GM18867 (cell line): Measurements from ENCODE around the gene ZBTB7C.

Experiments used
- ATAC-seq: cut with Tn5 transposase; IDR thresholded peaks from one replicate; pipeline ENCODE4 v1.9.1; 2021; ENCODE audit warnings: mild to moderate bottlenecking, moderate library complexity; ENCODE audit not compliant: unreplicated experiment

The ZBTB7C gene

DNA sequence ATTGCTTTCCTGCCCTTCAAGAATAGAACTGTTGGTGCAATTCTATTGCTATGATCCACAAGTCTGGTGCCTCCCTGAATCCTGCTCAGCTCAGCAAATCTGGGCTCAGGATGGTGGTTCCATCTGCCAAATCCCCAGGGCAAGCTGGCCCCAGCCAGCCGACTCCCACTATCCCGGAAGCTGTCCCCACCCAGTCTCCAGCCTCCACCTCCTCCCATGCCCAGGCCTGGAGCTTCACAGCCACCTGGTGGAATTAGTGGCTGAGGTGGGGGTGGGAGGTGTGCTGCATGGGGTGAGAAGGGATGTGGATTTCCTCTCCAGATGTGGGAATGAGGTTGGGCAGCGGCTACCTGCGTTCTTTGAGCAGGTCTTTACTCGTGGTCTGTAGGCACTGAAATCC is 359.4 kb downstream of the ZBTB7C start:
- no peak for ATAC-seq

DNA sequence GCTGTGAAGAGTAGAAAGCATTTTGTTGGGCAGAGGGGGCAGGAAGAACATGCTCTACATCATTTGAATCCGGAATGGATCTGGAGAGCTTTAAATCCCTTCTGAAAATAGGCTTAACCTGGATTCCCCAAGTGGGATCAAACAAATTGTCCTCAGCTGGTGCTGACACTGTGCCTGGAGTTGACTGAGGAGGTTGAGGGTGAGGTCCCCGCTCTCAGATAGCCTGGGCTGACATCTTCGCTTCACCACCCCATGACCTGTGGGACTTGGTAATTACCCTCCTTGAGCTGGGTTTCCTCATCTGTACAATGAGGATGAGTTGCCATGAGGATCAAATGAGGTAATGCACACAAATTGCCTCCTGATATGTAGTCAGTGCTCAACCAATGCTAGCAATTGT is 360.9 kb downstream of the ZBTB7C start:
- no peak for ATAC-seq

DNA sequence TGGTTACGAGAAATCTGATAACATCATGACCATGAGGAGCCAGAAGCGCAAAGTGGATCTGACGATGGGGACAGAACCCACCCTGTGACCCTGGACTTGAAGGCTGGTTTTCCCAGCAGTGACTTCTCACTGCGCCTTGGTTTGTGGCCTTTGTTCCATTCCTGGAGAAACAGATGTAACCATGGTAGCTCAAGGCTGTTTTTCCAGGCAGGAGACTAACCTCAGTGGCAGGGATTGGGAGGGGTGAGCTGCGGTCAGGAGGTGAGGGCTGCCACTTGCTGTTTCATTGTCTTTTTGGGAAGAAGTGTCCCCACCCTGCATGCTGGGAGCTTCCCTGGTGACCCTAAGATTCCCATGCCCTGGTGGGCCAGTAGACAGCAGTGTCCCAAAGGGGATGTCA is 362.3 kb downstream of the ZBTB7C start:
- ATAC-seq, result no peak

DNA sequence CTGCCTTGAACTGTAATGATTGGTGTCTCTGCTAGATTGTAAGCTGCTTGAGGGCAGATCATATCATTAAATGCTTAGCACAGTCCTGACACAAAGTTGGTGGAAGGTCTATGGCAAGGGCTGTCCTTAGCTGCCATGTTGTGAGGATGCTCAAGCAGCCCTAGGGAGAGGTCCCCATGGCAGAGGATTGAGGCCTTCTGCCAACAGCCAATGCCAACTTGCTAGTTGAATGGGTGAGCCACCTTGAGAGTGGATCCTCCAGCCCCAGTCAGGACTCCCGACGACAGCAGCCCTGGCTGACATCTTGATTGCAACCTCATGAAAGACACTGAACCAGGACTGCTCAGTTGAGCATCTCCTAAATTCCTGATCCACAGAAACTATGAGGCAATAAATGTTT is 363.4 kb downstream of the ZBTB7C start:
- ATAC-seq, result no peak

DNA sequence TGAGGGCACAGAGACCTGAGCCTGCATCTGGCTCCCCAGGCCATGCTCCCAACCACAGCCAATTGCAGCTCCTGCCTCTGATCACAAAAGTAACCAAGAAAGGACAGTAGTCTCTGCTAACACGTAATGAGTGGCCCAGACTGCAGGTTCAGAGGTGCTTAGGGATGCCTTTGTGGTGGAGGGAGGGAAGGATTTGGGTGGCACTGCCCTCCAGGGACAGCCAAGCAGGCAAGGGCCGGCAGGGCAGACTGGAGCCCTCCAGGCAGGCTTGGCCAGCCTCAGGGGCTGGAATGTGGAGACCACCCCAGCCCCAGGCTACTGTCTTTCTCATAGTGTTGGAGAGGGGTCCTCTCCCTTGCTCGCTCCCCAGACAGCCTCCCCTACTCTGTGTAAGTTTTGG is 364.2 kb downstream of the ZBTB7C start:
- ATAC-seq, result no peak

DNA sequence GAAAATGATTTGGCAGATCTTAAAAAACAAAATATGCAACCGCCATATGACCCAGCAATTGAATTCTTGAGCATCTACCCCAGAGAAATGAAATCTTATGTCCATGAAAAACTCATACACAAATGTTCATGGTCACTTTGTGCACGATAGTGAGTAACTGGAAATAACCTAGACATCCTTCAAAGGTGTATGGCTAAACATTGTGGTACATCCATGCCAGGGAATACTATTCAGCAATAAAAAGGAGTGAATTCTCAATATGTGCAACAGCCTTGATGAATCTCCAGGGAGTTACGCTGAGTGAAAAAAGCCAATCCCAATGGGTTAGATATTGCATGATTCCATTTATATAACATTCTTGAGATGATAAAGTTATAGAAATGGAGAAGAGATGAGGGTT is 366.0 kb downstream of the ZBTB7C start:
- ATAC-seq, result no peak

DNA sequence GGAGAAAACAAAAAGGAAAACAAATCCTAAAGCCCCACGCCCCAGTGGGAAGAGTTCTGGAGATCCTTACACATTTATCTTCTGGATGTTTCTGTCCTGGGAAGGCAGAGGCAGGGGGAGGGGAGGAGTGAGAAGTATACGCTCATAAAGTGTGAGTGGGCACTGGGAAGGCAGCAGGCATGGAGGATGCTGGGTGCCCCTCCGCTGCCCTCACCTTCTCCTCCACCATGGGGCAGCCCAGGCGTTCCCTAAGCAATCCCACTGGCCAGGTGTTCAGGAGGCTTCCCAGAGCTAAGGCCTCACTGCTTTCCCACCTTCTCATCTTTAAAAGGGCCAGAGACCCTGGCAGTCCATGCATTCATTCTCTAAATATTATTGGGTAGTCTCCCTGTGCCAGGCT is 366.8 kb downstream of the ZBTB7C start:
- no peak for ATAC-seq

DNA sequence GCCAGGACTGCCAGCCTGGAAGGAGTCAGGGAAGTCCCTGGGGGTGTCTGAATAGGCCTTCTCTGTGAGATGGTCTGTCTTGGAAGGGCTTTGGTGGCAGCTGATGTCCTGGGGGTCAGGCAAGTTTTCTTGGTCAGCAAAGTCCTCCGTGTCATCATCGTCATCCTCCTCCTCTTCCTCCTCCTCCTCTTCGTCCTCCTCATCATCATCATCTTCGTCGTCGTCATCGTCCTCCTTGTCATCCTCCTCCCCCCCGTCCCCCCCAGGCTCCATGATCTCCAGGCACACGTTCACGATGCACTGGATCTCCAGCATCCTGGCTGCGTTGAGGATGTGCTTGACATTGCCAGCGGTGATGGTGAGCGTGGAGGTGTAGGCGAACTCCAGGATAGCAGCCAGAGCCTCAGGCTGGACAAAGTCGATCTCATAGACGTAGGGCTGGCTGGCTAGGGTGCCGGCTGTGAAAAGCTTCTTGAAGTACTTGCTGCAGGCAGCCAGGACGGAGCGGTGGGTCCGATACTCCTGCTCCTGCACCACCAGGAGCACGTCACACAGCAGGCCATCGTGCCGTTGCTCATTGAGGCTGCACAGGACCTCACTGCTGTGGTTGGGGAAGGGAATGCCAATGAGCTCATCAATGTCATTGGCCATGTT is 368.6 kb downstream of the ZBTB7C start:
- ATAC-seq, result no peak

DNA sequence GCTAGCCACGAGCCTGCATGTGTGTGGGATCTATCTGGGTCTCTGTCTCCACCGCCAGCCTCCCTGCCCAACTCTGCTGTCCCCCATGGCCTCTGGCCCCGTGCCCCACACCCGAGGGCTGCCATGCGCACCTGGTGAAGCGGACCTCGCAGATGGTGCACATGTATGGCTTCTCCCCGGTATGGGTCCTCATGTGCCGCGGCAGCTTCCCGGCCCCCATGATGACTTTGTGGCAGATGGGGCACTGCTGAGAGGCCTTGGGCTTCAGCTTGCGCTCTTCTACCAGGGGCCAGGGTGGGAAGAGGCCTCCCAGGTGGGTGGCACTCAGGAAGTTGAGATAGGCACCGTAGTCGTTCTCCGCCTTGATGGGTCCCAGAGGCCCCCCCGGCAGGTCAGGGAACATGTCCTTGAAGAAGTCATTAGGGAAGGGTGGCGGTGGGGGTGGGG is 369.4 kb downstream of the ZBTB7C start:
- ATAC-seq, result no peak

DNA sequence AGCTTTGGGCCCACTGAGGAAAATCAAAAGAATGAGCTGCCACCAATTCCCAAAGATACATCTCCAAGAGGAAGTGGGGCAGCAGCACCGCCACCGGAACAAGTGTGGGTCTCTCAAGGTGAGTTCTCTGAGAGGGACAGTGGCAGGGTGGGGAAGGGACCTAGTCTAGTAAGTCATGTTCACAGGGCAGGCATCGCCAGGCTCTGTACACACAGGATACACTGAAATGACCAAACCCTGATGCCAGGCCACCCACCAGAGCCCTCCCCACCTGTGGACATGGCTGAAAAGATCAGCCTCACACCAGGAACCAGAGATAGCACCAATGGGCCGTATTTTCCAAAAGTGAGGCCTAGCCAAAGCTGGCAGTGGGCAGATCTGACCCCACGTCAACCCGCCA is 370.5 kb downstream of the ZBTB7C start:
- ATAC-seq, result no peak

DNA sequence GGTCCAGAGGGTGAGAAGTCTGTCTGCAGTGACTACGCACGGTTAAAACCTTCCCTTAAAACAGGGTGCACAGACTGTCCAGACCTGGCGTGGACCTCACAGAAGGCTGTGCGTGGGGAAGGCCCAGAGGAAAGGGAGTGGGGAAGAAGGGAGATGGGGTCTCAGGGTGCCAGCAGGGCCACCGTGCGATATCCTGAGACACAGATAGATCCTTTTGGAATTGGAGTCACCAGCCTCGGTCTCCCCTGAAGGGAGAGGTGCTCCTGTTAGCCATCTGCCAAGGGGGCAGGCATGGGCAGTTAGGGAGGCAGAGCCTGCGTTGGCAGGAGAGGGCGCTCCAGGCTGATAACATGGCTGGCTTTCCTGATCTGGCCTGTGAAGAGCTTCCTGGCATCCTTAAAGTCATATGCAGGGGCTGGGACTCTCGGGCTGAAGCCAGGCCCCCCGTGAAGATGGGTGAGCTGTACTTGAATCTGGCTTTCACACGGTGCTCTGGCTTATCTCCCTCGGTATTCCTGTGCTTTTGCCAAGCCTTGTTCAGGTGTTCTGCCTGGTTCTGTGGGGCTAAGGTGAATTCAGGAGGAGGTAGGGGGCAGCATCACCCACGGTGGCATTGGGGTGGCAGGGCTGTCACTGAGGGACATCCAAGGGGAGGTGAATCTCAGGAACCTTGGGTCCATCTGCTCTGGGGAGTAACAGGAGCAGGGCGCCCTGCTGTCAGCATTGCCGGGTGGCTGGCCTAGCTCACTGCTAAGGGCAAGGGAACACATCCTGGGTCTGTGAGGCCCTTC is 371.5 kb downstream of the ZBTB7C start:
- no peak for ATAC-seq

DNA sequence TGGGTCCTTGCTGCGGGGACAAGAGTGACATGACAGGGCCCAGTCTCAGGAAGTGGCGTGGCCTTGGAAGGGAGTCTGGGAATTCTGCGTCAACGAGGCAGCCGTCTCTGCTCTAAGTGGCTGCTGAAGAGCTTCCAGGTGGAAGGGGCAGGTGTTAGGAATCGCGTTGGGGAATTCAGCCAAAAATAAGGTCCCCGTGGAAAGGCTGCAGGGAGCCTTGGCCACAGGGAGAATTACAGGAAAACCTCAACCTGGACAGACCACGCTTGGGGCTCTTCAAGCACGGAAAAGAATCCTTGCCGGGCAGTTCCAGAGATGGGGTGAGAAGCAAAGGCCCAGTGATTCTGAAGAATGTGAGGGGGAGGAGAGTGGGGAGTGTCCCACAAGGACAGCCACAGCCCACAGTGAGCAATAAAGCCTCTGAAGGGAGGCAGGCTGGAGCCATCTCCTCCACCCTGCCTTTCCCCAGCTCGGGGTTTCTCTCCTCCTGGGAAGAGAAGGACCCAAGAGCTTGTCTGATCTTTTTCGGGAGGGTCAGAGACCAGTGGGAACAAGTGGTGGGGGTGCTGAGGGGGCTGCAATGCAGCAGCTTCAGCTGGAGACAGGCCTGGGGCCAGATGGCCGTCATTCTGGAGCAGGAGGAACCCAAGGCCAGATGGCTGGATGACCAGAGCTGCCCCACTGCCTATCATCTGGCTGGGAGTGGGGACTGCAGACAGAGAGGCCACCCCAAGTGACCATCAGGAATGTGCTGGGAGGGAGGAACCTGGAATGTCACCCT is 372.4 kb downstream of the ZBTB7C start:
- ATAC-seq, result no peak

DNA sequence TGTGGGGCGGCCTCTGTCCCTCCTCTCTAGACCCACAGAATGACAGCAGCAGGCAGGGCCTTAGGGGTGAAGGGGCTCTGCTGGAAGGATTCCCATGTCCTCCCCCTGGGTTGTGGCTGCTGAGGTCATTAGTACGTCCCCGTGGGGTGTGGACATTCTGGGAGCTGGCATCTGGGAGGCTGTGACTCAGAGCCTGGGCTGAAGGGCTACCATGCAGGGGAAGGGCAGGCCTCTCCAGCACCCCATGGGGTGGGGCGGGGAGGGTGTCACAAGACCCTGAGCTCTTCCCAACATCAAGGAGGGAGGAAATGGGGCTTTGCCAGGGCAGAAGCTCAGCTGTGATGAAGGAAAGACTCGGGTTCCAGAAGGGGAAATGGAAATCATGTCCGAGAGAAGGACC is 373.0 kb downstream of the ZBTB7C start:
- ATAC-seq, result no peak

DNA sequence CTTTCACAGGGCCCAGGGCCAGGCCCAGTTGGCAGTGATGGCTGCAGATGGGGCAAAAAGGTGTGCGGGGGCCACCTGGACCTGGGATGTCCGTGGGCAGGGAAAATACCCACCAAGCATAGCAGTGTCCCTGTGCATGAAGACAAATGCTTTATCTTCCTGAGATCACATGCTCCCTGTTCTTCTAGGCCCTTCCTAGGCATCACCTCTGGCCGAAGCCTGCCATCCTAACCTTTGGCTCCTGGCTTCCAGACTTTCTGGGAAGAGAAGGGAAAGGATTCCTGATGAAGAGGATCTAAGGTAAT is 373.7 kb downstream of the ZBTB7C start:
- ATAC-seq, result no peak

DNA sequence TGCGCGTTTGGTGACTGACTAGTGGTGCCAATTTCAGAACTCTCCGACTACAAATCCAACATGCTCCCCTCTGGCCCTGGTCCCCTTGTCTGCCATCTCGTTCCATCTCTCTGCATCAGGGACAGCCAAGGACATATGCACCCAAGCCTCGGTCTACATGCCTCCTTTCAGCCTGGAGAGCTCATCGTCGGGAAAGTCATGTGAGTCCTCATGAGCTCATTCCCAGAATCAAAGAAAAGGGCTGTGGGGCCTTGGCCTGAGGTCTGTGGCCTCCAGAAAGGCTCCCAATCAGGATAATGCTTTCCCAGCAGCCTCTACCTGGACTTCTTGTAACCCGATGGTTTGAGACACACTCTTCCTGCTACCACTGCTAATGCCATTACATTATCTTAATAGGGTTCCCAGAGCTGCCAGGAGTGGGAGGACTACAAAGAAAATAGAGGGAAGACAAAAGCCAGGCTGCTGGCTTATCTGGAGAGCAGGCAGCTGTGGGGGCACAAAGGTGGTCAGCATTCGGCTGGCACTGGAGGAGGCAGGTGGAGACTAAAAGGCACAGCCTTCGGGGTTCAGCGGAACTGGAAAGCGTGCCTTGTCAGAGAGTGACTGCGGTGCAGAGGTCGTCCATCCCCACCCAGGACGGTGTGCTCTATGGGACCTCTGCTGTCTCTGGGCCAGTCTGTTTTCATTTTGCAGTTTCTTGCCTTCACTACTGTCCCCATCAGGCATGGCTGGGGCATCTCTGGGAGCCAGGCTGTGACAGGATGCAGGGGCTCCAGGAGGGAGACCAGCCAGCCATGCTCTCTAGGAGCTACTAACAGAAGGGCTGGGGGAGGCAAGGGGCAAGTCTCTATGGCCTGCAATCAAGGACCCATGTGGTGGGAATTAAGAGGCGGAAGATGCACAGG is 374.3 kb downstream of the ZBTB7C start:
- no peak for ATAC-seq

DNA sequence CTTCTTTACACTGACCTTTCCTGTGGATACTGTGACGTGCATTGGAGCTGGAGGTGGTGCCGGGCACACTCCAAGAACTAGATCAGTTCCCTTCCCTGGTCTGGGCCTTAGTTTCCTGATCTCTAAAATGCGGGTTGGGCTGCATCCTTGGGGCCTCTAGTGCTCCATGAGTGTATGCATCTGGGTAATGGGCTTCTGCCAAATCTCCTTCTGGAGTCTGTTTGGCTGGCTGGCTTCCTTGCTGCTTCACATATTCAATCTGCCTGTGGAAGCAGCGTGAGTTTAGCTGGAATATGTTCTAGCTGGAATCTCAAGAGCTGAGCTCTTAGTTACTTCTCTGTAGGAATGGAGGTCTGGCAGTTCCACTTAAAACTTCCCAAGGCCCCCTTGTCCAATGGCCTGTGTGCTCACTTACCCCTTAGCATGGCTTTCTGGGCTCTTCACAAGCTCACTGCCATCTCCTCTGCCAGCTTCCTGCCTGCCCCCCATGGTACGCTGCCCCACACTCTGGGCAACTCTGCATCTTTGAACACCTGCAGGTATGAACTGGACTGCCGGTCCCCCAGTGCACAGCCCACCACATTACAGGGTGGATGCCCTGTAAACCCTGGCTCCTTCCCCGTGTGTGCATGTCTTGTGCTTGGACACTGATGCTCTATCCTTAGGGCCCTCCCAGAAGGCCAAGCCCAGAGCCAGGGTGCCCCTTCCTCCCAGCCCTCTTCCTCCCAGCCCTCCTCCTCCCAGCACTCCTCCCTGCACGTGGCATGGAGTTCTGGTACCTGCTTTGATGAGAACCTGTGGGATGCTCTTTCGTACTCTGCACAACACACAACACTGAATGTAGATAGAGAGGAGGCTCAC is 375.2 kb downstream of the ZBTB7C start:
- no peak for ATAC-seq

DNA sequence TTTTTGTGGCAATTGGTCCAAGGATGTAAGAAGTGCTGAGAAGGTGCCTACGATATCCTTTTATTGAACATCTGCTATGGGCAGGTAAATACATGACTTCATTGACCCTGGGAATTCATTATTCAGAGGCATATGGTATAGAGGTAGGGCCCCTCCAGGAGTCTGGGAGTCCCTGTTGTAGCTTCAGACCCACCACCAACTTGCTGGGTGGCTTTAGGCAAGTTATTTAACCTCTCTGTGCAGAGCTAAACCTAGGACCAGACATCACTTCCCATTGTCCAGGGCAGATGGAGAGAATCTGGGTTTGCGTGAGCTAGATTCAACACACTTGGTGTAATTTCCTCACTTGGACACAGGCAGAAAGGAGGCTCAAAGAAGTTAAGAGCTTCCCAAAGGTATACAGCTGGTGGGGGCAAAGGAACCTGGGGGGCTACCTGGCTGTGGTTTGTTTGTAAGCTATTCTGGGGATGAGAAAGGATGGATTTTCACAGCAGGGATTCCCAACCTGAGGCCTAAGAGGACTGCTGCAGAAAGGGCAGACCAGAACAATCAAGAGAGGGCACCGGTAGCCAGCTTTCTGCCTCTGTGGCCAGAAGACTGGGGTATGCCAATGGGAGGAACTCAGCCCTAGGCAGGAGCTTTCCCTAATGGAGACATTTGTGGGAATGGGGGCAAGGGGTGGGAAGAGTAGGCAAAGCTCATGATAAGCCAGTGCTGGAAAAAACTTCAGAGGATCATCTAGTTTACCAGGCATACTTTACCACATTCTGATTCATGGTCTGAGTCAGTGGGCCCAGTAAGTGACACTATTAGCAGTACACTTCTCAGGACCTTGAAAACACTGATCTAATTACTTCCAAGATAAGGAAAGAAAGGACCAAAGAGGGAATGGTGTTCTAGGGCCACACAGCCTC is 376.1 kb downstream of the ZBTB7C start:
- ATAC-seq, result no peak

DNA sequence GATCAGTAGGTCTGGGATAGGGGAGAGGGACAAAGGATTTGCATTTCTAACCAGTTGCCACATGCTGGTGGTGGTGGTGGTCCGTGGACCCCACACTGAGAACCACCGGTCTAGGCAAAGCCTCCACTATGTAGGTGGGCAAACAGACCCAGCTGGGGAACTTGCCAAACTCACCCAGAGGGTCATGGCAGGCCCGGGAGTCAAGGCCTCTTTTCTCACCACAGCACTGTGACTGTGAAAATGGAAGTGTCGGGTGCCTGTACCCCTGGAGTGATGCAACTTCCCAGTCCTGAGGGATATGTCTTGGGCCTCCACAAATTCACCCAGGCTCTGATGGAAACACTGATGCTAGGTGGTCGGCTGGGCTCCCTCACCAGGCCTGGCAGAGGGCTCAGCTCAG is 377.5 kb downstream of the ZBTB7C start:
- ATAC-seq, result no peak
